NCI-H146 treated with DMSO at 0.1 percent for 48 hours (cell line): ENCODE results near the gene TLCD3A.
A peak's percentile ranks its signal among the peaks of the same experiment; 100 is the strongest.
"Not testable (repeated sequence)": the region's sequence is repeated elsewhere in the genome, so short reads cannot be mapped to it uniquely, and the experiment has no call there.

Source experiments
- DNase-seq: peaks from one replicate; lab custom pipeline; 2025; ENCODE audit not compliant: unreplicated experiment; lab: John Stamatoyannopoulos, UW

TLCD3A gene

GRCh38 chr17:746783-747629, 14.6 kb downstream of the TLCD3A start:
- DNase-seq: no peak

- DNase-seq: not testable (repeated sequence)
Observed at GRCh38 chr17:748604-749003, 16.2 kb downstream of the TLCD3A start.

DNA sequence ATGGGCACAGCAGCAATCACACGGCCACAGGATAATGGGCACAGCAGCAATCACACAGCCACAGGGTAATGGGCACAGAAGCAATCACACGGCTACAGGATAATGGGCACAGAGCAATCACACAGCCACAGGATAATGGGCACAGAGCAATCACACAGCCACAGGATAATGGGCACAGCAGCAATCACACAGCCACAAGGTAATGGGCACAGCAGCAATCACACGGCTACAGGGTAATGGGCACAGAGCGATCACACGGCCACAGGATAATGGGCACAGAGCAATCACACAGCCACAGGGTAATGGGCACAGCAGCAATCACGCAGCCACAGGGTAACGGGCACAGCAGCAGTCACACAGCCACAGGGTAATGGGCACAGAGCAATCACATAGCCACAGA, 17.0 kb downstream of the TLCD3A start:
- not testable (repeated sequence) for DNase-seq

- DNase-seq: no peak
Observed at GRCh38 chr17:750431-751037, 18.1 kb downstream of the TLCD3A start.

DNA sequence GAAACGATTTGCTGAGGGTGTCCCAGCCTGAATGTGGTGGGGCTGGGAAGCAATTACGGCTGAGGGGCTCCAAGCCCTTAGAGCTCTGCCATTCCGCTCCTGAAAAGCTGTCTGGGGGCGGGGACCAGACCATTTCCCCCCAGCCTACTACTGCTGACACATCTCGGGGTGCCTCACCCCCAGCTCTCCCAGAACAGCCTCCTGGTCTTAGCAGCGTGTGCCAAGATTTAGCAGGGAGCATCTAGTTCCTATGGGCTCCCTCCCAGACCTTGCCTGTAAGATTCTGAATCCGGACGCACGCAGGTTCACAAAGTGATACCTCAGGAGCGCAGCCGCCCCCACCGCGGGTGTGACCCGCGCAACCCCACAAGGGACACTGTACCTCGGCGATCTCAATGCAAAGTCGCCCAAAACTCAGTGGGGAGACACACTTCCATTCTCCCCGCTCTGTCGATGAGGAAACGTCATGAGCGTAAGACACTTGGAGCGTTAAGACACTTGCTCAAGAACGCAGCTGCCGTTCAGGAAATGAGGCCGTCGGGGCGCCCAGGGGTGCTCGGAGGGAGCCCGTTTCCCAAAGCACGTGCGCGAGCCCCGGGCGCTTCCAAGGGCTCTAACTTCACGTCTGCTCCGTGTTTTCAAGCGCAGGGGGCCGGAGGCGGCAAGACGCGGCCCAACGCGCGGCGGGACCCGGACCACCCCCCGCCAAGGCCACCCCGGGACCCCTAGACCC, 19.0 kb downstream of the TLCD3A start:
- no peak for DNase-seq

DNA sequence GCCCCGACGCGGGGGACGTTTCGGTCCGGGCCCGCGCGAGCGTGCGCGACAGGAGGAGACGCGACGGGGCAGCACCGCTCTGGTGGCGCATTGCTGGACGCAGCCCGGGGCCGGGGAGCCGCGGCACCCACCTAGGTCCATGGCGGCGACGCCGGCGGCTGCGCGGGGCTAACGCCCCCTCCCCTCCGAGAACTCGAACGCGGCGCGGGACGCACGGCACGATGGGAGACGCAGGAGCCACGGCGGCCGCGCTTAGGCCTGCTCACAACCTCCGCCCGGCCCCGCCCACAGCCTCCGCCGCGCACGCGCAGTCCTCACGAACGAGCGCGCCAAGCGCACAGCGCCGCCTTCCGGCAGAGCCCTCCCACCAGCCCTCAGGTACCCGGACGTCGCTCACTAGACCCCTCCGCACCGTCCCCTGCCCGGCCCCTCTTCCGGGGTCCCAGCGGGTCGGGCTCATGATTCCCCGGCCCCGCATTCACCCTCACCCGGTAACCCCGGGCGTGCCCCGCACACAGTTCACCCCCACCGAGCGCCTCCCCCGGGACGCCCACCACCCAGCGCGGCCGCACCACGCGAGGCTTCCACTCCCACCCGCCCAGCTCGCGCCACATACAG, 19.7 kb downstream of the TLCD3A start, which contains the start of gene GEMIN4:
Gene GEMIN4, minus strand, starts transcription at position 263 of the 618 bp plus-strand sequence. Its CDS starts 122 bp downstream, at position 141.
- peak; percentile 82 for DNase-seq

- peak; percentile 23 for DNase-seq
Observed at GRCh38 chr17:752620-753219, 20.3 kb downstream of the TLCD3A start.

- DNase-seq: no peak
Observed at GRCh38 chr17:753418-753817, 21.0 kb downstream of the TLCD3A start.

DNA sequence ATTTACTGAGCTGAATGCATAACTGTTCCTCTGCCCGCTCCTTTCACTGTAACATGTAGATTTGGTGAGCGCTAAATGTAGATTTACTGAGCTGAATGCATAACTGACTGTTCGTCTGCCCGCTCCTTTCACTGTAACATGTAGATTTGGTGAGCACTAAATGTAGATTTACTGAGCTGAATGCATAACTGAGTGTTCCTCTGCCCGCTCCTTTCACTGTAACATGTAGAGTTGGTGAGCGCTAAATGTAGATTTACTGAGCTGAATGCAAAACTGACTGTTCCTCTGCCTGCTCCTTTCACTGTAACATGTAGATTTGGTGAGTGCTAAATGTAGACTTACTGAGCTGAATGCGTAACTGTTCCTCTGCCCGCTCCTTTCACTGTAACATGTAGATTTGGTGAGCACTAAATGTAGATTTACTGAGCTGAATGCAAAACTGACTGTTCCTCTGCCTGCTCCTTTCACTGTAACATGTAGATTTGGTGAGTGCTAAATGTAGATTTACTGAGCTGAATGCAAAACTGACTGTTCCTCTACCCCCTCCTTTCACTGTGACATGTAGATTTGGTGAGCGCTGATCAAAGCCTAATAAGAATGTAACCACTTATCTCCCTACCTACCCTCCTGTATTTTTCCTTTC, 23.0 kb downstream of the TLCD3A start:
- not testable (repeated sequence) for DNase-seq

- DNase-seq: not testable (repeated sequence)
Observed at GRCh38 chr17:756010-756567, 23.7 kb downstream of the TLCD3A start.

DNA sequence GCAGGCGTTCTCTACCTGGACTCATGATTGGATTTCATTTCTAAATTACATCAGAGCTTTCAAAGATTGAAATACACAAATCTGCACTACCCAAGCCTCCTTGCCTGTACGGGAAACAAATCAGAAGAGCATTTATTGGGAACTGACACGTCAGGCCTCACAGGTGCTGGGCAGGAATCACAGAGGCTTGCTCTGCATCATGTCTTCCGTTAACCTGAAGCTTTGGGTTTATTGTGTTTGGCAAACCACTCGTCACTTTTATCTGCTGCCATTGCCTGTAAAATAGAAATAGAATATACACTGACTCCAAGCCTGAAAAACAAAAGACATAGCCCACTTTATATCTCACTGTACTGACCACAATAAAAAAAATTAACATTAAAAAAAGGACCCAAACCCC, 27.6 kb downstream of the TLCD3A start:
- no peak for DNase-seq

DNA sequence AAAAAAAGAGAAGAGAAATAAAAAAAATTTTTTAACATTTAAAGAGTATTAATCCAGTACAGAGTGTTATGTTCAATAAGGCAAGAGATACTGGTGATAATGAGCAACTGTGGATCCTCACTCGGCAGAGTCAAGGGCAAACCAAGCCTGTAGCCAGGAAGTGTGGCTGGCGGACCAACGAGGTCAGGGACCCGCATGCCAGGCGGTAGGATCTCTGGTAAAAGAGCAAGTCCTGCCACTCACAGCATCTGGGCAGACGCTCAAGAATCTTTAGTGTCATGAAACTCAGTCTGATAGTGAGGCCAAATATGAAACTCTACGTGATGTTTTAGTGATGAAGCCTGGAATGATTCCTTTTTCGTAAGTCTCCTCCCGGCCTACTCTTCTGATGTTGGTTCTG, 28.0 kb downstream of the TLCD3A start:
- DNase-seq: no peak

DNA sequence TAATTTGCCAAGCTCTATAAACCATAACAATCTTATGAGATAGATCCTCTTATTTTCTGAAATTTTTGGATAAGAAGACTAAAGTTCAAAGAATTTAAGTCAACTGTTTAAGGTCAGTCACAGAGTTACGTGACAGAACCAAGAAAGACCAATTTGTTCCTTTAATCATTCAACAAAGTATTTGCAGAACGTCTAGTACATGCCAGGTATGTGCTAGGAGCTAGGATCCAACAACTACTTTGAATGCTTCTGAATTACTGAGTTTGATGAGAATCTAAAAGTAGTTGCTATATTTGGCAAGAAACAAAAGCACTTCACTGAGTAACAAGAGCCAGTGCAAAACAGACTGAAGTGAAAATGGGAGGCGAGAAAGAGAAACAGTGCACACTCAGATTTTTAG, 34.7 kb downstream of the TLCD3A start:
- DNase-seq: no peak

GRCh38 chr17:773016-773415, 40.6 kb downstream of the TLCD3A start:
- no peak for DNase-seq

- peak; percentile 47 for DNase-seq
Observed at GRCh38 chr17:773467-774312, 41.3 kb downstream of the TLCD3A start.

DNA sequence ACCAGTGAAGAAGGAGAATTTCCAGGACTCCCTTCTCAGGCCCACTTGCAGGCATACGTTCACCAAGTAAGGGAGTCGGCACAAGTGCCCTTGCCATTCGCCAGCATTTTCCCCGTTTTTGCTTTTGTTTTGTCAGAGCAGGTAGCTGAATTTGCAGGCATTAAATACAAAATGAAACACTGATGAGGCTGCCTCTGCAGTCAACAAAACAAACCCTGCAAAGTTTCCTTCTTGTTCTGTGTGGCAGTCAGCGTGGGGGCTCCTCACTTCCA, 41.9 kb downstream of the TLCD3A start:
- DNase-seq: no peak

DNA sequence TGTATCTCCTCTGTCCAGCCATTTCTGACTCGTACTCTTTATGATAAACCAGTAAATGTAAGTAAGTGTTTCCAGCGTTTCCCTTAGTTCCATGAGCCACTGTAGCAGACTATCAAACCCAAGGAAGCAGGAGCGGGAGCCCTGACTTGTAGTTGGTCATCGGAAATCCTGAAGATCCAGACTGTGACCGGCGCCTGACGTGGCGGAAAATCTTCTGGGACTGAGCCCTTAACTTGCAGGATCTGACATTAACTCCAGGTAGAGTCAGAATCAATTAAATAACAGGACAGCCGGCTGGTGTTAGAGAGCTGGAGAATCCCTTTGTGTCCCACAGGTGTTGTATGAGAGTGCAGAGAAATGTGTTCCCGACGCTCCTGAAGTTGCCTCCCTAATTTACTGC, 45.7 kb downstream of the TLCD3A start:
- no peak for DNase-seq

DNA sequence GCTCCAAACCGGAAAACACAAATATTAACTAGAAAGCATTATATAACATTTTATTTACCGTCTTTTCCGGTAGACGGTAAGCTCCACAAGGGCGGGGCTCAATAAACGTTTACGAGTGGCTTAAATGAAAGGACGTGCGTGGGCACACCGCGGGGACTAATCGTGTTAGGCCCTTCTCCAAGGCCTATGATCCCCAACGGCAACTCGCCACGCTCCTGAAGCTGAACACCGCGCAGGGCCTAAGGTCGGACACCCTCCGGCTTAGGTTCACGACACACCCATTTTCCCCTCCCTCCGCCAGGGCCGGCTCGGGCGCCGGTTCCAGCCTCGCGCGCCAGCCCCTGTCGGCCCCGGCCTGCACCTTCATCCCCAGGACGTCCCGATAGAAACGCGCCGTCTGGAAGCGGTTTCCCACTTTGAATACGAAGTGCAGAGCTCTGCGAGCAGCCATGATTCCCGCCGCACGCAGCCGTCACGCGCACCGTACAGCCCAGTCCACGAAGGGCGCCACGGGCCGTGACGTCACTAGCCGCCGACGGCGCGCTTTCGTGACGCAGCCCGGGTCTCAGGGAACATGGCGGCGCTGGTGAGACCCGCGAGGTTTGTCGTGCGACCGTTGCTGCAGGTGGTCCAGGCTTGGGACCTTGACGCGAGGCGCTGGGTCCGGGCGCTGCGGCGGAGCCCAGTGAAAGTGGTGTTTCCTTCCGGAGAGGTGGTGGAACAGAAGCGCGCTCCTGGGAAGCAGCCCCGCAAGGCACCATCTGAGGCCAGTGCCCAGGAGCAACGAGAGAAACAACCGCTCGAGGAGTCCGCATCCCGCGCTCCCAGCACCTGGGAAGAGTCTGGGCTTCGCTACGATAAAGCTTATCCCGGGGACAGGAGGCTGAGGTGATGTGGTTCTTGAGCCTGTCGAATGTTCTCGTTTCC, 49.7 kb downstream of the TLCD3A start, which contains the start of the genes GLOD4 and MRM3:
Gene GLOD4, minus strand, starts transcription at position 476 of the 927 bp plus-strand sequence. Its CDS starts 25 bp downstream, at position 451.
Gene MRM3, plus strand, starts transcription at position 549 of the 927 bp plus-strand sequence. Its CDS starts 26 bp downstream, at position 575.
- peak; percentile 54 for DNase-seq
